ENCODE data around the gene FSTL5.
"Not testable (repeated sequence)": the region's sequence is repeated elsewhere in the genome, so short reads cannot be mapped to it uniquely, and the experiment has no call there.

Gene FSTL5

GRCh38 chr4:162163892-162164759 is at the start of gene FSTL5:
TSS of gene FSTL5 (minus strand) at chr4:162164000. CDS start at chr4:162111396, 52,604 bp downstream.
- DNase-seq: peak; percentile 62

GRCh38 chr4:162209706-162210105 is 45.9 kb upstream of the FSTL5 start:
- no peak for DNase-seq

- DNase-seq: not testable (repeated sequence)
Measured at GRCh38 chr4:162203478-162203877, 39.7 kb upstream of the FSTL5 start.

- no peak for DNase-seq
Measured at GRCh38 chr4:162201673-162202072, 37.9 kb upstream of the FSTL5 start.

- no peak for DNase-seq
Measured at GRCh38 chr4:162170509-162170908, 6.7 kb upstream of the FSTL5 start.

GRCh38 chr4:162164906-162165510 is 1.2 kb upstream of the FSTL5 start:
- DNase-seq: no peak

GRCh38 chr4:162162672-162163071 is 1.1 kb downstream of the FSTL5 start:
- no peak for DNase-seq

GRCh38 chr4:162157241-162157640 is 6.6 kb downstream of the FSTL5 start:
- no peak for DNase-seq

GRCh38 chr4:162154862-162155540 is 8.8 kb downstream of the FSTL5 start:
- no peak for DNase-seq

GRCh38 chr4:162151850-162152249 is 11.9 kb downstream of the FSTL5 start:
- DNase-seq: no peak

GRCh38 chr4:162151386-162151785 is 12.4 kb downstream of the FSTL5 start:
- DNase-seq: no peak

GRCh38 chr4:162149644-162150043 is 14.2 kb downstream of the FSTL5 start:
- DNase-seq: no peak

- DNase-seq: no peak
Measured at GRCh38 chr4:162140051-162140683, 23.6 kb downstream of the FSTL5 start.

GRCh38 chr4:162139412-162139811 is 24.4 kb downstream of the FSTL5 start:
- DNase-seq: no peak

GRCh38 chr4:162131256-162131655 is 32.5 kb downstream of the FSTL5 start:
- no peak for DNase-seq

- DNase-seq: no peak
Measured at GRCh38 chr4:162126729-162127128, 37.1 kb downstream of the FSTL5 start.

GRCh38 chr4:162117051-162117450 is 46.7 kb downstream of the FSTL5 start:
- DNase-seq: no peak

GRCh38 chr4:162116095-162116779 is 47.6 kb downstream of the FSTL5 start:
- DNase-seq: no peak

GRCh38 chr4:162115333-162115732 is 48.5 kb downstream of the FSTL5 start:
- no peak for DNase-seq

- DNase-seq: no peak
Measured at GRCh38 chr4:162111078-162111477, 52.7 kb downstream of the FSTL5 start.

GRCh38 chr4:162104459-162105124 is 59.2 kb downstream of the FSTL5 start:
- DNase-seq: no peak

GRCh38 chr4:162103908-162104307 is 59.9 kb downstream of the FSTL5 start:
- DNase-seq: not testable (repeated sequence)

Data from activated effector memory CD4-positive, alpha-beta T cell treated with anti-CD3 and anti-CD28 coated beads, Interleukin-2, amount 50 U/mL, for 16 hours (primary cell).